SK-N-SH (cell line): ENCODE results near the gene TSPAN16. TPM values are rescaled to one million over a fixed set of nuclear protein-coding genes. Genes with fewer than 3 reads are reported as not detected.
A peak's percentile ranks its signal among the peaks of the same experiment; 100 is the strongest.

ENCODE experiments used
- CTCF ChIA-PET: fragments of 300-600, 350-600 bp; formaldehyde crosslinking; extraction: SDS; loops from one replicate; lab custom pipeline; 2021; lab: Yijun Ruan, JAX
- POLR2A ChIA-PET: fragments of 350-600 bp; sonication (Branson Sonifier 250); formaldehyde crosslinking; extraction: SDS; loops from one replicate; lab custom pipeline; 2020; ENCODE audit warnings: antibody characterized with exemption, inconsistent platforms; lab: Yijun Ruan, JAX
- DNase-seq: peaks from one replicate; pipeline ENCODE4 v3.0.0; 2012
- H2AFZ ChIP-seq: fragments of 200-600 bp; sonication (generic); 2 replicates; pipeline ENCODE4 v1.8.1; 2016; ENCODE audit warnings: antibody characterized with exemption, mild to moderate bottlenecking, low read depth
- H3F3A ChIP-seq: fragments of 200-600 bp; sonication (generic); replicated peaks from 2 replicates; pipeline ENCODE3; 2016; ENCODE audit warnings: antibody characterized with exemption, mild to moderate bottlenecking; ENCODE audit not compliant: insufficient read depth
- H3K27ac ChIP-seq, 2 experiments: fragments of 200-500 bp in 1 of 2; fragments of 200-600 bp in 1 of 2; sonication (Bioruptor generic) in 1 of 2; sonication (generic), shearing (Covaris generic) in 1 of 2; 2 replicates each; pipeline versions ENCODE4 v1.5.1 to v1.6.1; 2014 to 2016; ENCODE audit warnings: low read depth in 2 of 2, inconsistent platforms in 1 of 2, low read length in 1 of 2, mild to moderate bottlenecking in 1 of 2, mixed read lengths in 1 of 2
- H3K27me3 ChIP-seq: fragments of 200-600 bp; sonication (generic), shearing (Covaris generic); 2 replicates; pipeline ENCODE4 v1.6.1; 2016; ENCODE audit warnings: mixed run types; ENCODE audit not compliant: insufficient read depth
- H3K36me3 ChIP-seq, 2 experiments: fragments of 200-500 bp in 1 of 2; fragments of 200-600 bp in 1 of 2; sonication (Bioruptor generic) in 1 of 2; sonication (generic) in 1 of 2; replicated peaks in 1 of 2; 2 replicates each; pipeline versions ENCODE3 to v1.5.1; 2014 to 2016; ENCODE audit warnings: low read length in 1 of 2, mild to moderate bottlenecking in 1 of 2; ENCODE audit not compliant: insufficient read depth in 2 of 2, control insufficient read depth in 1 of 2
- H3K4me1 ChIP-seq, 2 experiments: fragments of 200-500 bp in 1 of 2; fragments of 200-600 bp in 1 of 2; sonication (Bioruptor generic) in 1 of 2; sonication (generic), shearing (Covaris generic) in 1 of 2; 2 replicates each; pipeline versions ENCODE4 v1.5.1 to v1.6.1; 2014 to 2016; ENCODE audit warnings: low read depth in 1 of 2, low read length in 1 of 2, mixed run types in 1 of 2; ENCODE audit not compliant: insufficient read depth in 2 of 2, control insufficient read depth in 1 of 2
- H3K4me2 ChIP-seq: fragments of 200-600 bp; sonication (generic), shearing (Covaris generic); 2 replicates; pipeline ENCODE4 v1.6.1; 2017; ENCODE audit warnings: mixed run types
- H3K4me3 ChIP-seq, 2 experiments: fragments of 200-500 bp in 1 of 2; fragments of 200-600 bp in 1 of 2; sonication (Bioruptor generic) in 1 of 2; sonication (generic), shearing (Covaris generic) in 1 of 2; 2 replicates each; pipeline versions ENCODE4 v1.5.1 to v1.8.1; 2014 to 2016; ENCODE audit warnings: low read depth in 2 of 2, inconsistent platforms in 1 of 2, low read length in 1 of 2, mild to moderate bottlenecking in 1 of 2, mixed read lengths in 1 of 2, moderate library complexity in 1 of 2
- H3K79me2 ChIP-seq: fragments of 200-600 bp; sonication (generic); 2 replicates; pipeline ENCODE4 v1.8.1; 2017; ENCODE audit warnings: mild to moderate bottlenecking; ENCODE audit not compliant: insufficient read depth
- H3K9ac ChIP-seq: fragments of 200-600 bp; sonication (generic); 2 replicates; pipeline ENCODE4 v1.6.1; 2017; ENCODE audit warnings: mixed run types
- H3K9me2 ChIP-seq: fragments of 200-600 bp; sonication (generic); 2 replicates; pipeline ENCODE4 v1.6.1; 2017; ENCODE audit warnings: mixed run types
- H3K9me3 ChIP-seq: fragments of 200-600 bp; sonication (generic); 2 replicates; pipeline ENCODE4 v1.6.1; 2017; ENCODE audit warnings: mixed run types, mild to moderate bottlenecking, moderate library complexity
- H4K20me1 ChIP-seq: fragments of 200-600 bp; sonication (generic); 2 replicates; pipeline ENCODE4 v1.6.1; 2017; ENCODE audit warnings: mild to moderate bottlenecking, mixed run types; ENCODE audit not compliant: insufficient read depth
- EZH2phosphoT487 ChIP-seq: fragments of 200-600 bp; sonication (generic); IDR thresholded peaks from 2 replicates; pipeline ENCODE4 v1.6.1; 2017; ENCODE audit warnings: low read depth, mixed run types, mild to moderate bottlenecking, antibody characterized with exemption, moderate library complexity, borderline replicate concordance
- MEF2A ChIP-seq: IDR thresholded peaks from 2 replicates; pipeline ENCODE4 v1.4.0; 2012; ENCODE audit warnings: low read depth, borderline replicate concordance
- NFIC ChIP-seq: IDR thresholded peaks from 2 replicates; pipeline ENCODE4 v1.4.0; 2012; ENCODE audit warnings: borderline replicate concordance
- NRF1 ChIP-seq: IDR thresholded peaks from 2 replicates; pipeline ENCODE4 v1.6.1; 2012; ENCODE audit warnings: low read depth, mild to moderate bottlenecking, low read length
- RFX5 ChIP-seq: IDR thresholded peaks from 2 replicates; pipeline ENCODE4 v1.6.1; 2012; ENCODE audit warnings: mild to moderate bottlenecking, improper control_type of control experiment, low read length
- SIN3A ChIP-seq: IDR thresholded peaks from 2 replicates; pipeline ENCODE4 v1.6.1; 2012; ENCODE audit warnings: low read depth, mild to moderate bottlenecking, low read length, moderate library complexity, borderline replicate concordance
- TCF12 ChIP-seq: IDR thresholded peaks from 2 replicates; pipeline ENCODE4 v1.4.0; 2012
- TEAD4 ChIP-seq: IDR thresholded peaks from 2 replicates; pipeline ENCODE4 v1.4.0; 2012; ENCODE audit warnings: mild to moderate bottlenecking, borderline replicate concordance; ENCODE audit not compliant: insufficient read depth
- WGBS: methylation state at CpG from one replicate; pipeline ENCODE4 v1.1.6; 2017; ENCODE audit warnings: low lambda C conversion rate; 5-methylcytosine and 5-hydroxymethylcytosine counted together
- polyA plus RNA-seq, 3 experiments: library from polyadenylated mRNA; depleted of rRNA; stranded (reverse); fragments of >200 nt; gene quantifications; 2 replicates each; pipeline ENCODE4 v1.2.3, GENCODE V29; 2012
- TF ChIP-seq, protein P1 (sequence below): IDR thresholded peaks from 2 replicates; pipeline ENCODE4; 2012
- TF ChIP-seq, protein P2 (sequence below): IDR thresholded peaks from 2 replicates; pipeline ENCODE4 v1.6.1; 2012; ENCODE audit warnings: mild to moderate bottlenecking, low read depth, low read length, moderate library complexity

TSPAN16 gene
- polyA plus RNA-seq, 1 of the 3 experiments (the other 2 are of a cell fraction): not detected

DNA sequence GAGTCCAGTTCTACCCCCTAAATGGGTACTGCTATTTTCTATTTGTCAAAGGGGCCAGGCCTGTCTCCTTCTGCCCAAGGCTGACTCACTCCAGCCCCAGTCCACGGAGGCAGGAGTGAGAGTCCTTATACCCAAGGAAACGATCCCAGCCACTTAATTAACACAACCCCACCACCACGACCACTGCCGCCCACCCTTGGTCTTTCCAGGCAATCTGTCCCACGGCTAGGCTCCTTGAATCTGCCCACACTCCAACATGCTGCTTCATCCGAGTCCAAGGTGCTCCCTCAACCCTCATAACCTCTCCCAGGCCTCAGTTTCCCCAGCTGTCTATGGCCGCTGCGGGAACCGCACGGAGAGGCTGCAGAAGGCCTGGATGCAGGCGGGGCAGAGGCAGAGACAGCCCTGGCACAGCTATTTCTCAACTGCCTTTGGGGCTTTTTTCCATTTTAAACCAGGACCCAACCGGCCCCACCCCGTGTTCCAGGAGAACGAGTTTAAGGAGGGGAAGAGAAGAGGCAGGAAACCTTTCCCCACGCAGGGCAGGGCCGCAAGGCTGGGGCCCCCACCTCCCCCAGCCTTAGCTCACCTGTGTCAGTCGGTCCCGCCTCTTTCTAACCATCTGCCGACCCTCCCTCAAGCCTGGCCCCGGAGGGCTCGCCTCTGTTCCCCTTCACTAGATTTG, 42.8 kb downstream of the TSPAN16 start:
- POLR2A ChIA-PET: interaction anchor here (0.5 to 4.2 kb wide), 5 partner anchors 12 to 1444 kb away, joined by 3 to 17 read pairs (median 4); no protein-coding TSS in a partner anchor
- TF ChIP-seq MEF2A (no peak), EZH2phosphoT487 (no peak), TEAD4 (no peak), TCF12 (no peak), SIN3A (no peak), NFIC (no peak), RFX5 (no peak), NRF1 (no peak)
- TF ChIP-seq, protein P1, sequence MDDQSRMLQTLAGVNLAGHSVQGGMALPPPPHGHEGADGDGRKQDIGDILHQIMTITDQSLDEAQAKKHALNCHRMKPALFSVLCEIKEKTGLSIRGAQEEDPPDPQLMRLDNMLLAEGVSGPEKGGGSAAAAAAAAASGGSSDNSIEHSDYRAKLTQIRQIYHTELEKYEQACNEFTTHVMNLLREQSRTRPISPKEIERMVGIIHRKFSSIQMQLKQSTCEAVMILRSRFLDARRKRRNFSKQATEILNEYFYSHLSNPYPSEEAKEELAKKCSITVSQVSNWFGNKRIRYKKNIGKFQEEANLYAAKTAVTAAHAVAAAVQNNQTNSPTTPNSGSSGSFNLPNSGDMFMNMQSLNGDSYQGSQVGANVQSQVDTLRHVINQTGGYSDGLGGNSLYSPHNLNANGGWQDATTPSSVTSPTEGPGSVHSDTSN: no peak
- TF ChIP-seq, protein P2, sequence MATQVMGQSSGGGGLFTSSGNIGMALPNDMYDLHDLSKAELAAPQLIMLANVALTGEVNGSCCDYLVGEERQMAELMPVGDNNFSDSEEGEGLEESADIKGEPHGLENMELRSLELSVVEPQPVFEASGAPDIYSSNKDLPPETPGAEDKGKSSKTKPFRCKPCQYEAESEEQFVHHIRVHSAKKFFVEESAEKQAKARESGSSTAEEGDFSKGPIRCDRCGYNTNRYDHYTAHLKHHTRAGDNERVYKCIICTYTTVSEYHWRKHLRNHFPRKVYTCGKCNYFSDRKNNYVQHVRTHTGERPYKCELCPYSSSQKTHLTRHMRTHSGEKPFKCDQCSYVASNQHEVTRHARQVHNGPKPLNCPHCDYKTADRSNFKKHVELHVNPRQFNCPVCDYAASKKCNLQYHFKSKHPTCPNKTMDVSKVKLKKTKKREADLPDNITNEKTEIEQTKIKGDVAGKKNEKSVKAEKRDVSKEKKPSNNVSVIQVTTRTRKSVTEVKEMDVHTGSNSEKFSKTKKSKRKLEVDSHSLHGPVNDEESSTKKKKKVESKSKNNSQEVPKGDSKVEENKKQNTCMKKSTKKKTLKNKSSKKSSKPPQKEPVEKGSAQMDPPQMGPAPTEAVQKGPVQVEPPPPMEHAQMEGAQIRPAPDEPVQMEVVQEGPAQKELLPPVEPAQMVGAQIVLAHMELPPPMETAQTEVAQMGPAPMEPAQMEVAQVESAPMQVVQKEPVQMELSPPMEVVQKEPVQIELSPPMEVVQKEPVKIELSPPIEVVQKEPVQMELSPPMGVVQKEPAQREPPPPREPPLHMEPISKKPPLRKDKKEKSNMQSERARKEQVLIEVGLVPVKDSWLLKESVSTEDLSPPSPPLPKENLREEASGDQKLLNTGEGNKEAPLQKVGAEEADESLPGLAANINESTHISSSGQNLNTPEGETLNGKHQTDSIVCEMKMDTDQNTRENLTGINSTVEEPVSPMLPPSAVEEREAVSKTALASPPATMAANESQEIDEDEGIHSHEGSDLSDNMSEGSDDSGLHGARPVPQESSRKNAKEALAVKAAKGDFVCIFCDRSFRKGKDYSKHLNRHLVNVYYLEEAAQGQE: no peak
- peak; percentile 9 for DNase-seq

More for the DNA sequence above, 42.8 kb downstream of the TSPAN16 start:
- 30% methylated on average over 15 of the region's 21 CpGs for WGBS
- no peaks in the 10 kb centered on the region for H3K9me2 ChIP-seq
- peak overlapping the region in 1 of 2 experiments; percentile 66; a peak in 1 of 4 replicates for H3K27ac ChIP-seq
- H3K27me3 ChIP-seq: no peaks in the 10 kb centered on the region
- H3K4me3 ChIP-seq: peak overlapping the region; percentile 66 to 88
- peak overlapping the region; percentile 97; the same call in 1 of the 2 replicates for H2AFZ ChIP-seq
- H3K36me3 ChIP-seq: peaks cover 14% of the 10 kb centered on the region in 2 experiments
- peaks cover 2% of the 10 kb centered on the region; the same call in 1 of the 2 replicates for H4K20me1 ChIP-seq
- H3K9me3 ChIP-seq: no peaks in the 10 kb centered on the region
- H3F3A ChIP-seq: peaks cover under 1% of the 10 kb centered on the region
- no peaks in the 10 kb centered on the region for H3K79me2 ChIP-seq
- CTCF ChIA-PET: interaction anchor here (0.9 to 2.8 kb wide), 8 partner anchors 13 to 144 kb away, joined by 3 to 16 read pairs (median 4); partner anchors contain the start of genes ANGPTL8, EPOR and ODAD3
- peaks cover 0 to 13% of the 10 kb centered on the region in 2 experiments; a peak in 1 of 4 replicates for H3K4me1 ChIP-seq
- H3K4me2 ChIP-seq: peak overlapping the region; percentile 99
- H3K9ac ChIP-seq: peak overlapping the region; percentile 78
